CD4-positive, alpha-beta T cell treated with Interleukin-21 for 1 hour (primary cell): ENCODE data around the gene RPGR.

Experiments
- DNase-seq: peaks from one replicate; pipeline ENCODE4 v3.0.0-alpha.2; 2020

RPGR gene

GRCh38 chrX:38327007-38327774 is at the start of gene RPGR:
Gene RPGR (minus strand): TSS chrX:38327509. CDS start chrX:38327367, 142 bp downstream.
- DNase-seq = peak; percentile 93

DNA sequence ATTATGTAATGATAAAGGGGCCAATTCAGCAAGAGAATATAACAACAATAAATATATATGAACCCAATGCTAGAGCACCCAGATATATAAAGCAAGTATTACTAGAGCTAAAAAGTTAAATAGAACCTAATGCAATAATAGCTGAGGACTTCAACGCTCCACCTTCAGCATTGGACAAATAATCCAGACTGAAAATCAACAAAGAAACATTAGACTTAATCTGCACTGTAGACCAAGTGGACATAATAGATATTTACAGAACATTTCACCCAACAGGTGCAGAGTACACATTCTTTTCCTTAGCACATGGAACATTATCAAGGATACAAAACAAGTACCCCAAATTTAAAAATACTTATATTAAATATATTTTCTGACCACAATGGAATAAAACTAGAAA is 49.4 kb upstream of the RPGR start:
- DNase-seq = no peak

- no peak for DNase-seq
Measured at GRCh38 chrX:38375891-38376290, 48.6 kb upstream of the RPGR start.

DNA sequence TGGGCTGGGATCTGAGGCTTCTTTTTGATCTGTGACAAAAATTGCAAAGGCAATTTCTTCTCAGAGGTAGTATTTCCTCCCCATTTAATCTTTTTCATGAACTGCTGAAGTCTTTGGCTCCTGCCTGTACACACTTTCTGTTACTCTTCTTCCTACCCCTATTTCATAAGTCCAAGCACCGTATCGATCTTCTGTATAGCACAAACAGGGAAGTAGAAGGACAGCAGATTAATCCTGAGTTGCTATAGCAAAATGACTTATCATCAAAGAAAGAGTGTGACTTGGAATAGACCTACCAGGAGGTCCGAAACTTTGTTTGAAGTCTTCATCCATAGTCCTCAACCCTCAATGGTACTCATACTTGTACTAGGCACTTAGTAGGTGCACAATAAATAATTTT is 47.1 kb upstream of the RPGR start:
- DNase-seq = no peak

GRCh38 chrX:38371641-38372040 is 44.3 kb upstream of the RPGR start:
- DNase-seq = no peak

DNA sequence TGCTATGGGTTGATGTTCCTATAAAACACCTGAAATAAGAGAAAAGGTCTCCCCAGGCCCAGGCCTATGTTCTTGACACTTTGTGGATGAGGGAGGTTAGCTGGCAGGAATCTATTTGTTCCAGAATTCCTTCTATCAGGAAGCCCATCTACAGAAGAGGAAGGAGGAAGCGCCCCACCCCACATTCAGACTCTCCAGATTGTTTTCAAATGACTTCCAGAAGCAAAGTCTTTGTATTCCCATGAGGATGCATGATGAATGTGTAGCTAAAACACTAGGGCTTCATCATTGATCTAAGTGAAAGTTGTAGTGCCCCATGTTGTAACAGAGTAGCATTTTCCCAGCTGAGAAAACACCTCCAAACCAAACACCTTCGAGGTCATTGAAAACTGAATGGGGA is 41.5 kb upstream of the RPGR start:
- no peak for DNase-seq

DNA sequence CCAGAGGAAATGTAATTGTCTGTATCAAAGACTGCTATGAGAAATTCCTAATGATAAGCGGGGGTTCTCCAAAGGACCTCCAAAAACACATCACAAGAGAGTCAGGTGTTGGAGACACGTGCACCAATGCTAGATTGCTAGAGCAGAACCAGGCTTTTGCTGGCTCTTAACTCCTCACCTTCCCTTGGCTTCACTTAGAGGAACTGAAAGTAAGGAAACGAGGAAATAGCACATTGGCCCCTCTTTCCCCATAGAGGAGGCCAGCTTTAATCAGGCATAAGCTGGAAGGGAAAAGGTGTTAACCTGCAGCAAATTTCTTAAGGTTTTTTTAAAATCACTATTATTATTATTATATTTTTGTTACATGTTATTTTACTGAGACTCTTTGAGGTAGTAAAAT is 38.6 kb upstream of the RPGR start:
- DNase-seq = no peak

DNA sequence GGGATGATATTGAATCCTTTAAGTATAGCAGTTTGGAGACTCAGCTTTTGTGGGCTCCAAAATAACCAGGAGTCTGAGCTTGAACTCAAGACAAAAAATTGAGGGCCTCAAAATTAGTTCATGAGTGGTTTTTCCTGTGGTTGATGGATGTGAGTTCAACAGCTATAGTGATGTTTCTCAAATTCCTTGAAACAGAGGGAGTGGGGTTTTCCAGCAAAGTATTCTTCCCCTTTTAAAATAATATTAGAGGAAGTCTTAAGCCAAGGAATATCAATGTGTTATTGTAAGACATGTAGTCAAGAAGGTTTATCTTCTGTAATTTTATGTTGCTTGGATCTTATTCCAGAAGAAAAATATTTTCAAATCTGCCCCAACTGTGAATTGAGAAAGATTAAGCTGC is 35.7 kb upstream of the RPGR start:
- DNase-seq = no peak

GRCh38 chrX:38357747-38358673 is 30.7 kb upstream of the RPGR start:
- no peak for DNase-seq

- DNase-seq = no peak
Measured at GRCh38 chrX:38356401-38356800, 29.1 kb upstream of the RPGR start.

DNA sequence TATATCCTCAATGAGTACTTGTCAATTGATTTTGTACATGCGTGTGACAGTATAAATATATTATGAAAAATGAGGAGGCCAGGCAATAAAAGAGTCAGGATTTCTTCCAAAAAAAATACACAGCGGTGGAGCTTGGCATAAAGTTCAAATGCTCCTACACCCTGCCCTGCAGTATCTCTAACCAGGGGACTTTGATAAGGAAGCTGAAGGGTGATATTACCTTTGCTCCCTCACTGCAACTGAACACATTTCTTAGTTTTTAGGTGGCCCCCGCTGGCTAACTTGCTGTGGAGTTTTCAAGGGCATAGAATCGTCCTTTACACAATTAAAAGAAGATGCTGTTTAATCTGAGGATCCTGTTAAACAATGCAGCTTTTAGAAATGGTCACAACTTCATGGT is 25.1 kb upstream of the RPGR start, which contains the start of gene OTC:
OTC (plus strand) TSS at position 243 of the 400 bp plus-strand sequence; CDS start at position 336, 93 bp downstream.
- DNase-seq = no peak

GRCh38 chrX:38351346-38351745 is 24.0 kb upstream of the RPGR start:
- no peak for DNase-seq

- no peak for DNase-seq
Measured at GRCh38 chrX:38347136-38347535, 19.8 kb upstream of the RPGR start.

DNA sequence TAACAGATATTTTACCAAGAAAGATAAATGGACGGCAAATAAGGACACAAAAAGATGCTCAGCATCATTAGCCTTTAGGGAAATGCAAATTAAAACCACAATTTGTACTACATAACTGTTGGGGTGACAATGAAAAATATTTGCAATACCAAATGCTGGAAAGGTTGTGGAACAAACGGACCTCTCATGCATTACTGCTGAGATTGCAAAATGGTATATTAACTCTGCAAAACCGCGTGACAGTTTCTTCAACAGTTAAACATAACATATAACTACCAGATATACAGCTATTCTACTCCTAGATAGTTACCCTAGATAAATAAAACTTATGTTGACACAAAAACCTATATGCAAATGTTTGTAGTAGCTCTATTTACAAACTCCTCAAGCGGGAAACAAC is 18.8 kb upstream of the RPGR start:
- DNase-seq = no peak

- DNase-seq = no peak
Measured at GRCh38 chrX:38342853-38343778, 15.8 kb upstream of the RPGR start.

DNA sequence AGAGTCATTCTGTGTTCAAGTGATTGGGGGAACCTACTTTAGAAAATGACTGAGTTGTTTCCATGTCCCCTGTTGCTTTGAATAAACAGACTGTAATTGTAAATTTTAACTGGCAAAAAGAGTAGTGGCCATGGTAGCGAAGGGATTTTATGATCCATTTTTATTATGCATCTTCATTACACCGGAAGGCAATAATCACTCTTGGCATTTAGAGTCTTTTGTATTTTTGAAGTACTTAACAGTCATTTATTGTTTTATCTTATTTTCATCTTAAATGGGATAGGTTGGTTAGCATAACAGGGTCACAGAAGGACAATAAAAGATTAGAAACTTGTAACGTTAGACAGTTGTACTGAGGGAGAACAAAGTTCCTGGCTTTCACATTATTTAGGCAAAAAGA is 14.1 kb upstream of the RPGR start:
- no peak for DNase-seq

- no peak for DNase-seq
Measured at GRCh38 chrX:38336538-38337240, 9.4 kb upstream of the RPGR start.

- no peak for DNase-seq
Measured at GRCh38 chrX:38335382-38335781, 8.1 kb upstream of the RPGR start.

DNA sequence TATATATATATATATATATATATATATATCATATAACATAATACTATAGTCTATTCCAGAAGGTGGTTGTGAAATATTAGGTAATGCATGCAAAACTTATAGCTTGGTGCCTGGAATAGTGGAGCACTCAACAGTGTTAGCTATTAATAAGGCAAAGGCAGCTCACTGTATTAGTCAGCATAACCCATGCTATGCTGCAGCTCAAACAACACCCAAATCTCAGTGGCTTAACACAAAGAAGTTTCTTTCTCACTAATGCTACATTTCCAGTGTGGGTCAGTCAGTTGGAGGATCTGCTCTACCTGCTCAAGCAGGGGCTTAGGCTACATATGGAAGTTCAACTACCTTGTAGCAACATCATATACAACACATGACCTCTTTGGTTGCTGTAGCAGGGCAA is 5.2 kb upstream of the RPGR start:
- DNase-seq = no peak

- DNase-seq = no peak
Measured at GRCh38 chrX:38327775-38328081, 419 bp upstream of the RPGR start.

- DNase-seq = no peak
Measured at GRCh38 chrX:38326086-38326485, 1.2 kb downstream of the RPGR start.

DNA sequence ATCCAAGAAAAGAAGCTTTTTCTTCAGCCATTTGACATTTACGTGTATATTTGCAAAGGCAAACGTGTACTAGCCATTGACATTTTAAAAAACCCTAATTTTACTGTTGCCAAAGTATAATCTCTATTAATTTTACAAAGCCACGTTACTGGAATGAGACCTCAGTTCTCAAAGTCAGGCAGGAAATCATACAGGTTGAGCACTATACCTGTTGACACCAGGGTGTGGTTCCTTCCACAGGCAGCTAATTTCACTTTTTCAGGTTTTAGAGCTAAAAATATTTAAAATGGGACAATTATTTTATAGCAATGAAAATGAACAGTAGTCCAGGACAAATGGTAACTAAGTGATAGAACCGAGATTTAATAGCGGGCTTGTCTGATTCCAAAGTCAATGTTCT is 6.5 kb downstream of the RPGR start:
- DNase-seq = no peak
